22Rv1 (cell line): Measurements from ENCODE around the gene PIGH.

Source experiments
- H3K27ac ChIP-seq: fragments of 450-650 bp; 2 replicates; pipeline ENCODE4 v1.5.1; 2017
- ZFX ChIP-seq: fragments of 450-650 bp; IDR thresholded peaks from 2 replicates; pipeline ENCODE4 v1.6.1; 2017; ENCODE audit warnings: antibody characterized with exemption, borderline replicate concordance
- TF ChIP-seq, protein P1 (sequence below): fragments of 450-650 bp; IDR thresholded peaks from 2 replicates; pipeline ENCODE4 v1.5.1; 2017; ENCODE audit warnings: mild to moderate bottlenecking

Gene PIGH

DNA sequence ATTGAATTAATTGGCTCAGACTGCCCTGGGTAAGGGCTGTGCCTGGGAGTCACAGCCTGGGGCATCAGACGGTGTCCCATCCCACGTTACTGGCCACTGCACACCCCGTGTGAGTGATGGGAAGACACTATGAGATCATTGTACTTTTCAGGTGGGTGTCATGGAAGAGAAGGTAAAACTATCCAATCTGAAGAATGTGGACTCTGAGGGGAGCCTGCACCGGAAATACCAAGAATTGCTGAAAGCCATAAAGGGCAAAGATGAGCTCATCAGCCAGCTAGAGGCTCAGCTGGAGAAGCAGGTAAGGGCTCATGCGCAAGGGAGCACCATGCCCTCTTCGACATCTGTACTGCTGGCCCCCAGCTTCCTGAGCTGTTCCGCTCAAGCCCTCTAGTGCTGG, 43.0 kb downstream of the PIGH start:
- no peak for TF ChIP-seq ZFX
- TF ChIP-seq, protein P1, sequence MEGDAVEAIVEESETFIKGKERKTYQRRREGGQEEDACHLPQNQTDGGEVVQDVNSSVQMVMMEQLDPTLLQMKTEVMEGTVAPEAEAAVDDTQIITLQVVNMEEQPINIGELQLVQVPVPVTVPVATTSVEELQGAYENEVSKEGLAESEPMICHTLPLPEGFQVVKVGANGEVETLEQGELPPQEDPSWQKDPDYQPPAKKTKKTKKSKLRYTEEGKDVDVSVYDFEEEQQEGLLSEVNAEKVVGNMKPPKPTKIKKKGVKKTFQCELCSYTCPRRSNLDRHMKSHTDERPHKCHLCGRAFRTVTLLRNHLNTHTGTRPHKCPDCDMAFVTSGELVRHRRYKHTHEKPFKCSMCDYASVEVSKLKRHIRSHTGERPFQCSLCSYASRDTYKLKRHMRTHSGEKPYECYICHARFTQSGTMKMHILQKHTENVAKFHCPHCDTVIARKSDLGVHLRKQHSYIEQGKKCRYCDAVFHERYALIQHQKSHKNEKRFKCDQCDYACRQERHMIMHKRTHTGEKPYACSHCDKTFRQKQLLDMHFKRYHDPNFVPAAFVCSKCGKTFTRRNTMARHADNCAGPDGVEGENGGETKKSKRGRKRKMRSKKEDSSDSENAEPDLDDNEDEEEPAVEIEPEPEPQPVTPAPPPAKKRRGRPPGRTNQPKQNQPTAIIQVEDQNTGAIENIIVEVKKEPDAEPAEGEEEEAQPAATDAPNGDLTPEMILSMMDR = no peak
- no peak overlapping the region for H3K27ac ChIP-seq

DNA sequence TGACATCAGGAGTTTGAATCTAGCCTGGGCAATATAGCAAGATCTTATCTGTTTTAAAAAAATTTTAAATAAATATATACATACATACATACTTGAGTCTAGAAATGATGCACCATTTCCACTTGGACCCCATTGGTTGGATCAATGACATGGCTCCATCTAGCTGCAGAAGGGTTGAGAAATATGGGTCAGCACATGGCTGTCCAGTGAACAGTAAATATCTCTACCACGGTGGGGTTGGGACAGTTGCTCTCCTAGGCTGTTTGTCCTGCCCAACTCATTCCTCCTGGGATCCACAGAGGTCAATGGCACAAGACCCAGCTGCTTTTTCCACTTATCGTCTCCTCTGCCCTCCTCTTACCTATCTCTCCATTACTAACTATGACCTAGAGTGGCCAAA, 43.4 kb downstream of the PIGH start:
- no peak overlapping the region for H3K27ac ChIP-seq
- TF ChIP-seq, protein P1 = no peak
- no peak for TF ChIP-seq ZFX

DNA sequence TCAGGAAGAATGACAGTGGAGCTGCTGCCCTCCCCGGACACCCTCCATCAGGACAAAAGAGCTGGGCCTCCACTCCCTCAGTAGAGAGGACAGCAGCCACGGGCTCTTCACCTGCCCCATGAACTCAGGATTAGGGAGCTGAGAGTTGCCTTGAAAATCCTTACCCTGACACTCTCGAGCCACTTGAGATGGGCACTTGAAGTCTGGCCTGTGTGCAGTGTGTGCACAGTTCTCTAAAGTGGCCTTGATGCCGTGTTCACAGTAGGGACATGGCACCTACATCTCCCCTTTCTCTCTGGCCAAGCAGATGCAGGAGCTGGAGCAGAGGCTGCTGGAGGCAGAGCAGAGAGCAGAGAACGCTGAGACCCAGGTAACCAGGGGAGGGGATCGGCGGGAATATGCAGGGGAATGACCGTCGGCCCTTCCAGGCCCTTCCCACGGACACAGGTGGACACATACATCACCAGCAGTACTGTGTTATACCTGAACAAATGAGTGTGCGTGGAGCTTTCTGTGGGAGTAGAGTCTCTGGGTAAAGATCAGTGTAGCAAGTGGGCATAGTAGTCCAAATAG, 44.5 kb downstream of the PIGH start:
- no peak for TF ChIP-seq ZFX
- TF ChIP-seq, protein P1 = no peak
- no peak overlapping the region for H3K27ac ChIP-seq

DNA sequence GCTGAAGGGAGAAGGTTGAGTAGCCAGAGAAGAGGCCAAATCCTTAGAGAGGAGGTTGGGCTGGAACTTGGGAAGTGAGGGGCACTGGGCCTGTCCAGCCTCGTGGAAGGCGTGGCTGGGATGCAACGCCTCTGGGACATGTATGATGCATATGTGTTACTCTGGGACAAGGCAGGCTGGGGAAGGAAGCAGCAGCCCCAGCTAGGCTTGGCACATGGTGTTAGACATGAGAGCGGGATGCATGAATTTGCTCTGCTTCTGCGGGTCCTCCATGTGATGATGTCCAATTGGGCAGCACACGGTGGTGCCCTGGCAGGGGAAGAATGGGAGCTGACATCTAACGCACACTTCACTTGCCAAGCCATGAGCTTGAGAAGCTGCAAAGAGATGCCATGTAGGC, 45.7 kb downstream of the PIGH start:
- no peak overlapping the region for H3K27ac ChIP-seq
- no peak for TF ChIP-seq ZFX
- TF ChIP-seq, protein P1 = no peak

DNA sequence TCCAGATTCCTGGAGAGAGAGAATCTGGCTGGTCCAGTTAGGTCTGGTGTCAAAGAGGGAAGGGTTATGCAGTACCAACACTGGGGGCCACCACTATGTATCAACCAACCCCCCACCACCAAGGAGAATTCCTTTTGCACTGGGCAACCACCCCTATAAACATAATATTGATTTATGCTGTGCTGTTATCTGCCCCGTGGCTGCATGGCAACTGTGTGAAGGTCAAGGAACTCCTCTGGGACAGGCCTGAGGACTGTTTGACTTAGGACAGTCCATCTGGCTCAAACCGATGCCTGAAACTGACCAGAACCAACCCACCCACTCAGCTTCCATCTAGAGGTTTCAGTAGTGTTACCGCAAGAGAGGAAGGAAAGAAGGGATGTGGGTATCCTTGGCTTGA, 46.5 kb downstream of the PIGH start:
- no peak for TF ChIP-seq ZFX
- TF ChIP-seq, protein P1 = no peak
- no peak overlapping the region for H3K27ac ChIP-seq

DNA sequence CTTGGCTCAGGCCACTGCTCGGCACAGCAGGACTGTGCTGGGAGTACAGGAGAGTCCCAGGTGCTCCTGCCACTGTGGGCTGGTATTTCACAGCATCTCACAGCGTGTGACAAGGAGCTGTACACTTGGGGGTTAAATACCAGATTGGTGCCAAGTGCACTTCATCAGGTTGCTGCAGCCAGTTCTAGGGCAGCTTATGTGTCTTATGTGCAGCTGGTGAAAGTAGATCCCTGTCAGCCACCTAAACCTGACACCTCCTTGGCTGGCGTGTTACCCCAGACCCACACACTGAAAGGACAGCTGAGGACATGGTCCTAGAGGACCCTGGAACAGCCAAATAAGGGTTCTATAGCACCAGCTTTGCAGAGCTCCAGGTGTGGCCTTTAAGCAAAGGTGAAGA, 48.1 kb downstream of the PIGH start:
- TF ChIP-seq ZFX = no peak
- TF ChIP-seq, protein P1 = no peak
- no peak overlapping the region for H3K27ac ChIP-seq

DNA sequence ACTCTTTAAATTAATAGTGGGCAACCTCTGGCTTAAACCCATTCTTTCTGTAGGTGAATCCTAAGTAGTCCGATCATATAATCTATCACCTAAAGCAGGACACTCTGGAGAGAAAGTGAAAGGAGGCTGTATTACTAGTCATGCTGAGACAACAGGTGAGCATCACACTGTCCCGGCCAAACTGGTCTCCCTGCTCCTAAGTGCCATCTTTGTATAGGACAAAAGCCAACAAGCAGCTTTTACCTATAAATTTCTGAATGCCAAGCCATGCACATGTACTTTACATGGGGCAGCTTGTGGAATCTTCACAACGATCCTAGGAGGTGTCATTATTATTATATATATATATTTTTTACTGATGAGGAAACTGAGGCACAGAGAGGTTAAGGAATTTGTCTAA, 48.9 kb downstream of the PIGH start:
- no peak for TF ChIP-seq ZFX
- TF ChIP-seq, protein P1 = no peak
- no peak overlapping the region for H3K27ac ChIP-seq
